A549 (cell line): ENCODE measurements around the gene ERMARD.

Experiments used
- CBX8 ChIP-seq: fragments of 200-600 bp; sonication (generic); IDR thresholded peaks from 2 replicates; pipeline ENCODE4 v1.6.1; 2016
- CEBPB ChIP-seq, 2 experiments: fragments of >200 bp in 1 of 2; sonication (Bioruptor Twin) in 1 of 2; formaldehyde crosslinking in 1 of 2; IDR thresholded peaks; 2 replicates each; pipeline ENCODE4 v1.6.1; 2012 to 2016
- EP300 ChIP-seq, 2 experiments: fragments of >200 bp; sonication (Bioruptor Twin); formaldehyde crosslinking; IDR thresholded peaks; 2 replicates in 1 of 2; 3 replicates in 1 of 2; pipeline ENCODE4 v1.6.1; 2016 to 2017
- HDAC2 ChIP-seq: fragments of 200-600 bp; sonication (generic); IDR thresholded peaks from 2 replicates; pipeline ENCODE4 v1.6.1; 2016
- MYC ChIP-seq: IDR thresholded peaks from 2 replicates; pipeline ENCODE4 v1.6.1; 2012; ENCODE audit warnings: mild to moderate bottlenecking, inconsistent platforms, low read length, improper control_type of control experiment, borderline replicate concordance
- POLR2A ChIP-seq: IDR thresholded peaks from 2 replicates; pipeline ENCODE4 v1.6.1; 2012; ENCODE audit warnings: mild to moderate bottlenecking, low read length
- RARB ChIP-seq: fragments of 250-450 bp; sonication (Bioruptor Pico); IDR thresholded peaks from 2 replicates; pipeline ENCODE4 v1.8.0; 2021; ENCODE audit warnings: mild to moderate bottlenecking, moderate library complexity
- RCOR1 ChIP-seq: fragments of 150-350 bp; IDR thresholded peaks from 2 replicates; pipeline ENCODE4 v1.6.1; 2014; ENCODE audit warnings: antibody characterized with exemption, low read length, low read depth
- RFX5 ChIP-seq: fragments of 450-650 bp; IDR thresholded peaks from 2 replicates; pipeline ENCODE4 v1.7.1; 2014; ENCODE audit warnings: antibody characterized with exemption, mild to moderate bottlenecking, moderate library complexity
- TF ChIP-seq, protein P1 (sequence below): fragments of >200 bp; sonication (Bioruptor Twin); formaldehyde crosslinking; IDR thresholded peaks from 3 replicates; pipeline ENCODE4 v1.5.1; 2016

DNA sequence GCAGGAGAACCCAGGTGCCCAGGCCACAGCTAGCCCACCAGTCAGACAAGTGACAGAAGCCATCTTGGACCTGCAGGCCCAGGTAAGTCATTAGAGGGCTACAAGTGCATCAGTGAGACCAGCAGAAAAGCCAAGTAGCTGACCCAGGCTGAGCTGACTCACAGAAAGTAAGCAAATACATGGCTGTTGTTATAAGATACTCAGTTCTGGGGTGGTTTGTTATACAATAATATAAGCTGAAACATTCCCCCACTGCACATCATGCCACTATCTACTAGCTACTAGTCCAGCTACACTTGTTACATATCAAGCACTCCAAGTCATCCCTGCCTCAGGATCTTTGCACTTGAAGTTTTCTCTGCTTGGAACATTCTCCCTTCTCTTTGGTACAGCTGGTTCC lies 10.1 kb upstream of the ERMARD start:
- TF ChIP-seq EP300 (IDR thresholded peaks at IDR 0.05) (no peak), RCOR1 (no peak), CBX8 (no peak), CEBPB (IDR thresholded peaks at IDR 0.05) (no peak), HDAC2 (no peak), RFX5 (no peak), RARB (no peak), POLR2A (no peak), MYC (no peak)
- TF ChIP-seq, protein P1, sequence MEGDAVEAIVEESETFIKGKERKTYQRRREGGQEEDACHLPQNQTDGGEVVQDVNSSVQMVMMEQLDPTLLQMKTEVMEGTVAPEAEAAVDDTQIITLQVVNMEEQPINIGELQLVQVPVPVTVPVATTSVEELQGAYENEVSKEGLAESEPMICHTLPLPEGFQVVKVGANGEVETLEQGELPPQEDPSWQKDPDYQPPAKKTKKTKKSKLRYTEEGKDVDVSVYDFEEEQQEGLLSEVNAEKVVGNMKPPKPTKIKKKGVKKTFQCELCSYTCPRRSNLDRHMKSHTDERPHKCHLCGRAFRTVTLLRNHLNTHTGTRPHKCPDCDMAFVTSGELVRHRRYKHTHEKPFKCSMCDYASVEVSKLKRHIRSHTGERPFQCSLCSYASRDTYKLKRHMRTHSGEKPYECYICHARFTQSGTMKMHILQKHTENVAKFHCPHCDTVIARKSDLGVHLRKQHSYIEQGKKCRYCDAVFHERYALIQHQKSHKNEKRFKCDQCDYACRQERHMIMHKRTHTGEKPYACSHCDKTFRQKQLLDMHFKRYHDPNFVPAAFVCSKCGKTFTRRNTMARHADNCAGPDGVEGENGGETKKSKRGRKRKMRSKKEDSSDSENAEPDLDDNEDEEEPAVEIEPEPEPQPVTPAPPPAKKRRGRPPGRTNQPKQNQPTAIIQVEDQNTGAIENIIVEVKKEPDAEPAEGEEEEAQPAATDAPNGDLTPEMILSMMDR: no peak
